SK-N-SH treated with all-trans-retinoic acid at 6 μM for 48 hours (cell line): ENCODE measurements around the gene CUL1.

Experiments
- ATAC-seq: fragments of 200-7000 bp; cut with Tn5 transposase; 3 replicates; pipeline ENCODE4 v1.9.1; 2020; ENCODE audit warnings: mild to moderate bottlenecking, moderate library complexity
- ARNTL ChIP-seq: fragments of 450-650 bp; formaldehyde crosslinking; IDR thresholded peaks from 2 replicates; pipeline ENCODE4 v1.5.0; 2020; ENCODE audit warnings: low read depth, mild to moderate bottlenecking, moderate library complexity, borderline replicate concordance
- CSDC2 ChIP-seq: fragments of 250-450 bp; sonication (Bioruptor Pico); IDR thresholded peaks from 2 replicates; pipeline ENCODE4 v1.5.0; 2020; ENCODE audit warnings: mild to moderate bottlenecking, moderate library complexity
- GLIS3 ChIP-seq: fragments of 250-450 bp; sonication (Bioruptor Pico); IDR thresholded peaks from 2 replicates; pipeline ENCODE4 v1.5.0; 2020; ENCODE audit warnings: mild to moderate bottlenecking, moderate library complexity
- ISL1 ChIP-seq: fragments of 250-450 bp; sonication (Bioruptor Pico); IDR thresholded peaks from 2 replicates; pipeline ENCODE4 v2.1.2; 2022; ENCODE audit warnings: mild to moderate bottlenecking, moderate library complexity
- OSR1 ChIP-seq: fragments of 250-450 bp; sonication (Bioruptor Pico); IDR thresholded peaks from 2 replicates; pipeline ENCODE4 v1.8.0; 2022; ENCODE audit warnings: moderate library complexity, mild to moderate bottlenecking, inconsistent platforms
- PPARA ChIP-seq: fragments of 250-450 bp; sonication (Bioruptor Pico); IDR thresholded peaks from 2 replicates; pipeline ENCODE4 v1.5.0; 2020; ENCODE audit warnings: mild to moderate bottlenecking, borderline replicate concordance
- RARB ChIP-seq: fragments of 250-450 bp; sonication (Bioruptor Pico); IDR thresholded peaks from 2 replicates; pipeline ENCODE4 v1.8.0; 2021; ENCODE audit warnings: mild to moderate bottlenecking, moderate library complexity
- SNAI2 ChIP-seq: fragments of 250-450 bp; sonication (Bioruptor Pico); IDR thresholded peaks from 2 replicates; pipeline ENCODE4 v1.5.0; 2020; ENCODE audit warnings: mild to moderate bottlenecking, moderate library complexity
- TCF4 ChIP-seq: fragments of 250-450 bp; sonication (Bioruptor Pico); IDR thresholded peaks from 2 replicates; pipeline ENCODE4 v1.8.0; 2021; ENCODE audit warnings: mild to moderate bottlenecking, moderate library complexity, borderline replicate concordance
- TOX ChIP-seq: fragments of 250-450 bp; sonication (Bioruptor Pico); IDR thresholded peaks from 2 replicates; pipeline ENCODE4 v1.8.0; 2021; ENCODE audit warnings: mild to moderate bottlenecking, moderate library complexity, borderline replicate concordance
- ZC3H10 ChIP-seq: fragments of 250-450 bp; sonication (Bioruptor Pico); IDR thresholded peaks from 2 replicates; pipeline ENCODE4 v1.5.1; 2021; ENCODE audit warnings: mild to moderate bottlenecking, moderate library complexity
- ZFP3 ChIP-seq: fragments of 250-450 bp; sonication (Bioruptor Pico); IDR thresholded peaks from 2 replicates; pipeline ENCODE4 v1.5.0; 2020; ENCODE audit warnings: mild to moderate bottlenecking, moderate library complexity
- TF ChIP-seq, protein P1 (sequence below): fragments of 250-450 bp; sonication (Bioruptor Pico); IDR thresholded peaks from 2 replicates; pipeline ENCODE4 v1.5.1; 2020; ENCODE audit warnings: low read depth, mild to moderate bottlenecking, moderate library complexity
- TF ChIP-seq, protein P2 (sequence below): fragments of 250-450 bp; sonication (Bioruptor Pico); IDR thresholded peaks from 2 replicates; pipeline ENCODE4 v1.8.0; 2020; ENCODE audit warnings: mild to moderate bottlenecking, moderate library complexity, borderline replicate concordance
- TF ChIP-seq, protein P3 (sequence below): fragments of 250-450 bp; sonication (Bioruptor Pico); IDR thresholded peaks from 2 replicates; pipeline ENCODE4 v1.5.0; 2020; ENCODE audit warnings: mild to moderate bottlenecking, moderate library complexity
- TF ChIP-seq, protein P4 (sequence below): fragments of 250-450 bp; sonication (Bioruptor Pico); IDR thresholded peaks from 2 replicates; pipeline ENCODE4 v1.5.1; 2021; ENCODE audit warnings: mild to moderate bottlenecking, moderate library complexity
- TF ChIP-seq, protein P5 (sequence below): fragments of 250-450 bp; sonication (Bioruptor Pico); IDR thresholded peaks from 2 replicates; pipeline ENCODE4 v1.8.0; 2021; ENCODE audit warnings: low read depth, mild to moderate bottlenecking, moderate library complexity, borderline replicate concordance

CUL1 gene

DNA sequence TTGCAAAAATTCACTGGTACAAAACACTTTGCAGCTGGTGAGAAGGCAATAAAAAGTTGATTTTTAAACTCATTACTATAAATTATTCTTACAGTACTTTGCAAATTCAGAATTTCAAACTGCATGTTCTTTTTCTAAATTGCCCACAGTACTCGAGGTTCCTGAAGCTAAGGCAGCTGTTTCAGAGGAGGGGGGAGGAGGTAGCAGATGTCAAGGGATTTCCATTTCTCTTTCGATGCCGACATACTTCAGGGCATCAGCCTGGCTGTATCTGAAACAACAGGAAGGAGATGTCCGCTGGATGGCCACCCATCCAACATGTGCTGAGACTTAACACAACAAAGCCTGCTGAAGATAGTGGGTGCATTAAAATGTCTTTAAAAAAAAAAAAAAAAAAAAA lies 108.7 kb downstream of the CUL1 start:
- ATAC-seq: no peak
- TF ChIP-seq ZFP3 (CRISPR knock-in tag): no peak
- no peak for TF ChIP-seq RARB (CRISPR knock-in tag)
- no peak for TF ChIP-seq TOX
- no peak for TF ChIP-seq CSDC2
- no peak for TF ChIP-seq PPARA (CRISPR knock-in tag)
- no peak for TF ChIP-seq SNAI2

DNA sequence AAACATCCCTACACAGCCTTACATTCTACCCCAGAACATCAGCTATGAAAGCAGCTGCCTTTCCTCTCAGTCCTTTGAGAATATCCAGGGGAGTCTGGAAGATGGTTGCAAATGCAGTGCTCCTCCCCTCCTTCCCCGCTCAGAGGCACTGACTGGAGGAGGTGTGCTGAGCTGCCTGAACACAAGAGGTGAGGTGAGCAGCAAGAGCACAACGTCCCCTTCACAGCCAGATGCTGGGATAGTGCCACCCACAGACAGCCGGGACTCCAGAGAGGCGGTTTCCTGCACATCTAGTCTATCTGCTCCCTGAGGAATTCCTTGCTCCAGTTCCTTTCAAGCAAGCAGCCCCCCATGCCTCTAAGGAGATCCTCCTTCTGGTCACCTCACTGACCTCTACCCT lies 111.2 kb downstream of the CUL1 start:
- TF ChIP-seq, protein P1, sequence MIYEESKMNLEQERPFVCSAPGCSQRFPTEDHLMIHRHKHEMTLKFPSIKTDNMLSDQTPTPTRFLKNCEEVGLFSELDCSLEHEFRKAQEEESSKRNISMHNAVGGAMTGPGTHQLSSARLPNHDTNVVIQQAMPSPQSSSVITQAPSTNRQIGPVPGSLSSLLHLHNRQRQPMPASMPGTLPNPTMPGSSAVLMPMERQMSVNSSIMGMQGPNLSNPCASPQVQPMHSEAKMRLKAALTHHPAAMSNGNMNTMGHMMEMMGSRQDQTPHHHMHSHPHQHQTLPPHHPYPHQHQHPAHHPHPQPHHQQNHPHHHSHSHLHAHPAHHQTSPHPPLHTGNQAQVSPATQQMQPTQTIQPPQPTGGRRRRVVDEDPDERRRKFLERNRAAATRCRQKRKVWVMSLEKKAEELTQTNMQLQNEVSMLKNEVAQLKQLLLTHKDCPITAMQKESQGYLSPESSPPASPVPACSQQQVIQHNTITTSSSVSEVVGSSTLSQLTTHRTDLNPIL (CRISPR knock-in tag): no peak
- no peak for TF ChIP-seq OSR1
- no peak for TF ChIP-seq CSDC2
- no peak; the same call in 2 of the 3 replicates for ATAC-seq

DNA sequence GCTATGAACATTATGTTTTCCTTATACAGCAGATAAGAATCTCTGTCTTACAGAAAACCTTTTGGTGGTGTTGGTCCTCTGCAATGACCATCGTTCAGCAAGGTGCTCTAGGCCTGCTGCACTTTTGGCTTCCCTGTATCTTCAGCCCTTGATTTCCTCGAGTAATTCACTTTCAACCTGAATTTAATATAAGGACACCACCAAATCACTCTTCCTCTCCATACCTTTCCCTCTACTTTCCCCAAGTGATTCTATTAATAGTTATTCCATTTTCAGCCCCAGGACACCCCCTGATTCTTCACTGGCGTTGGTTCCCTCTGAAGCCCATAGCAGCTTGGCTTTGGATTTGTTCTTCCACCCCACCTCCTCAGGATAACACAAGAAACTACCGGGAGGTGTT lies 113.2 kb downstream of the CUL1 start:
- ATAC-seq: no peak
- no peak for TF ChIP-seq SNAI2
- TF ChIP-seq, protein P2, sequence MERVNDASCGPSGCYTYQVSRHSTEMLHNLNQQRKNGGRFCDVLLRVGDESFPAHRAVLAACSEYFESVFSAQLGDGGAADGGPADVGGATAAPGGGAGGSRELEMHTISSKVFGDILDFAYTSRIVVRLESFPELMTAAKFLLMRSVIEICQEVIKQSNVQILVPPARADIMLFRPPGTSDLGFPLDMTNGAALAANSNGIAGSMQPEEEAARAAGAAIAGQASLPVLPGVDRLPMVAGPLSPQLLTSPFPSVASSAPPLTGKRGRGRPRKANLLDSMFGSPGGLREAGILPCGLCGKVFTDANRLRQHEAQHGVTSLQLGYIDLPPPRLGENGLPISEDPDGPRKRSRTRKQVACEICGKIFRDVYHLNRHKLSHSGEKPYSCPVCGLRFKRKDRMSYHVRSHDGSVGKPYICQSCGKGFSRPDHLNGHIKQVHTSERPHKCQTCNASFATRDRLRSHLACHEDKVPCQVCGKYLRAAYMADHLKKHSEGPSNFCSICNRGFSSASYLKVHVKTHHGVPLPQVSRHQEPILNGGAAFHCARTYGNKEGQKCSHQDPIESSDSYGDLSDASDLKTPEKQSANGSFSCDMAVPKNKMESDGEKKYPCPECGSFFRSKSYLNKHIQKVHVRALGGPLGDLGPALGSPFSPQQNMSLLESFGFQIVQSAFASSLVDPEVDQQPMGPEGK (CRISPR knock-in tag): no peak
- TF ChIP-seq PPARA (CRISPR knock-in tag): no peak
- no peak for TF ChIP-seq CSDC2
- TF ChIP-seq, protein P3, sequence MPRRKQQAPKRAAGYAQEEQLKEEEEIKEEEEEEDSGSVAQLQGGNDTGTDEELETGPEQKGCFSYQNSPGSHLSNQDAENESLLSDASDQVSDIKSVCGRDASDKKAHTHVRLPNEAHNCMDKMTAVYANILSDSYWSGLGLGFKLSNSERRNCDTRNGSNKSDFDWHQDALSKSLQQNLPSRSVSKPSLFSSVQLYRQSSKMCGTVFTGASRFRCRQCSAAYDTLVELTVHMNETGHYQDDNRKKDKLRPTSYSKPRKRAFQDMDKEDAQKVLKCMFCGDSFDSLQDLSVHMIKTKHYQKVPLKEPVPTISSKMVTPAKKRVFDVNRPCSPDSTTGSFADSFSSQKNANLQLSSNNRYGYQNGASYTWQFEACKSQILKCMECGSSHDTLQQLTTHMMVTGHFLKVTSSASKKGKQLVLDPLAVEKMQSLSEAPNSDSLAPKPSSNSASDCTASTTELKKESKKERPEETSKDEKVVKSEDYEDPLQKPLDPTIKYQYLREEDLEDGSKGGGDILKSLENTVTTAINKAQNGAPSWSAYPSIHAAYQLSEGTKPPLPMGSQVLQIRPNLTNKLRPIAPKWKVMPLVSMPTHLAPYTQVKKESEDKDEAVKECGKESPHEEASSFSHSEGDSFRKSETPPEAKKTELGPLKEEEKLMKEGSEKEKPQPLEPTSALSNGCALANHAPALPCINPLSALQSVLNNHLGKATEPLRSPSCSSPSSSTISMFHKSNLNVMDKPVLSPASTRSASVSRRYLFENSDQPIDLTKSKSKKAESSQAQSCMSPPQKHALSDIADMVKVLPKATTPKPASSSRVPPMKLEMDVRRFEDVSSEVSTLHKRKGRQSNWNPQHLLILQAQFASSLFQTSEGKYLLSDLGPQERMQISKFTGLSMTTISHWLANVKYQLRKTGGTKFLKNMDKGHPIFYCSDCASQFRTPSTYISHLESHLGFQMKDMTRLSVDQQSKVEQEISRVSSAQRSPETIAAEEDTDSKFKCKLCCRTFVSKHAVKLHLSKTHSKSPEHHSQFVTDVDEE (CRISPR knock-in tag): no peak
- TF ChIP-seq GLIS3 (CRISPR knock-in tag): no peak
- TF ChIP-seq ISL1 (CRISPR knock-in tag): no peak
- TF ChIP-seq, all 23 proteins: peak for 0

DNA sequence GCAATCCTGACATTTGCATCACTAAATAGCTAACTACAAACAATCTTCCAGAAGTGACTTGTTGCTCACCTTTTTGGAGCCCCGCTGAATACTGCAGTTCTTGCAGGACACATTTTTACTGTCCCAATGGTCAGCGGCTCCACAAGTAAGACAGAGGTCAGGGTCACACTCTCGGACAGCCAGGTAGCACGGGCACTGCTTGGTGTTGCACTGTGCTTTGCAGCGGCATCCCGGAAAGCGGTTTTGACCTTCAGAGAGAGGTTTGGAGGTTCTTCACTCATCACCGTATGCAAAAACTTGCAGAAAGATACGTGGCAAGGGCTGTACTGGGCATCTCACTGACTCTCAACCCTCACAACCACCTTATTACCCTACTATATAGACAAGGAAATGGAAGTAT lies 115.2 kb downstream of the CUL1 start:
- TF ChIP-seq ARNTL (CRISPR knock-in tag) (no peak), TCF4 (no peak), SNAI2 (no peak), ZC3H10 (CRISPR knock-in tag) (no peak), RARB (CRISPR knock-in tag) (no peak)
- TF ChIP-seq, protein P4, sequence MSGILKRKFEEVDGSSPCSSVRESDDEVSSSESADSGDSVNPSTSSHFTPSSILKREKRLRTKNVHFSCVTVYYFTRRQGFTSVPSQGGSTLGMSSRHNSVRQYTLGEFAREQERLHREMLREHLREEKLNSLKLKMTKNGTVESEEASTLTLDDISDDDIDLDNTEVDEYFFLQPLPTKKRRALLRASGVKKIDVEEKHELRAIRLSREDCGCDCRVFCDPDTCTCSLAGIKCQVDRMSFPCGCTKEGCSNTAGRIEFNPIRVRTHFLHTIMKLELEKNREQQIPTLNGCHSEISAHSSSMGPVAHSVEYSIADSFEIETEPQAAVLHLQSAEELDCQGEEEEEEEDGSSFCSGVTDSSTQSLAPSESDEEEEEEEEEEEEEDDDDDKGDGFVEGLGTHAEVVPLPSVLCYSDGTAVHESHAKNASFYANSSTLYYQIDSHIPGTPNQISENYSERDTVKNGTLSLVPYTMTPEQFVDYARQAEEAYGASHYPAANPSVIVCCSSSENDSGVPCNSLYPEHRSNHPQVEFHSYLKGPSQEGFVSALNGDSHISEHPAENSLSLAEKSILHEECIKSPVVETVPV: no peak
- ATAC-seq: no peak

DNA sequence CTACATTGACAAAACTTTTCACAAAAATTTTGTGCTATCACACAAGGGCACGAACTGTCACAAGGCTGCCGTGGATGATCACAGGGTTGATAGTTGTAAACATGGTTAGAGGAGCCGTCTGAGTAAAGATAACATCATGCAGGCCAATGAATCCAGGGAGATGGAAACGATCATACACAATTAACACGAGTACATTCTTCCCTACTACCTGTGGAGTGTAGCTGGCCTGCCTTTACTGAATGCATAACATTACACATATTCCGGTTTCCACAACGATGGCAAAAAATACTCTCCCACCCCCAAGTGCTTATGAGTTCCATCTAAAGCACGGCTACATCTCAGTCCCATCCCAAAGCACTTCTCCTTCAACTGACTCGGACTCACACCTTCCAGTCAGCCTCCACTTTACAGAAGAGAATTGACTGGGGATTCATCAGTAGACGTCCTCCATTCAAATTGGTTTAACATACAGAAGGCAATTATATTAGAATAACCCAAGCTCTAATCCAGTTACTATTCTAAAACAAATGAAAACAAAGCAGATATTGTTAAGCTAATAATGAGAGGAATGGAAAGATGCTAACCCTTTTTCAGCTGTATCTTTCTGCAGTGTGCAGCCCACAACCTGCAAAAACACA lies 116.3 kb downstream of the CUL1 start:
- ATAC-seq: no peak
- no peak for TF ChIP-seq ARNTL (CRISPR knock-in tag)
- TF ChIP-seq, protein P3 (CRISPR knock-in tag): no peak
- TF ChIP-seq, protein P2 (CRISPR knock-in tag): no peak
- TF ChIP-seq ISL1 (CRISPR knock-in tag): no peak
- no peak for TF ChIP-seq PPARA (CRISPR knock-in tag)
- TF ChIP-seq, protein P5, sequence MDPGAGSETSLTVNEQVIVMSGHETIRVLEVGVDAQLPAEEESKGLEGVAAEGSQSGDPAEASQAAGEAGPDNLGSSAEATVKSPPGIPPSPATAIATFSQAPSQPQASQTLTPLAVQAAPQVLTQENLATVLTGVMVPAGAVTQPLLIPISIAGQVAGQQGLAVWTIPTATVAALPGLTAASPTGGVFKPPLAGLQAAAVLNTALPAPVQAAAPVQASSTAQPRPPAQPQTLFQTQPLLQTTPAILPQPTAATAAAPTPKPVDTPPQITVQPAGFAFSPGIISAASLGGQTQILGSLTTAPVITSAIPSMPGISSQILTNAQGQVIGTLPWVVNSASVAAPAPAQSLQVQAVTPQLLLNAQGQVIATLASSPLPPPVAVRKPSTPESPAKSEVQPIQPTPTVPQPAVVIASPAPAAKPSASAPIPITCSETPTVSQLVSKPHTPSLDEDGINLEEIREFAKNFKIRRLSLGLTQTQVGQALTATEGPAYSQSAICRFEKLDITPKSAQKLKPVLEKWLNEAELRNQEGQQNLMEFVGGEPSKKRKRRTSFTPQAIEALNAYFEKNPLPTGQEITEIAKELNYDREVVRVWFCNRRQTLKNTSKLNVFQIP (CRISPR knock-in tag): no peak
- TF ChIP-seq, protein P4: no peak
